GM19438 (cell line): ENCODE data around the gene WNT9B.

Experiments used
- ATAC-seq: cut with Tn5 transposase; IDR thresholded peaks from one replicate; pipeline ENCODE4 v1.9.1; 2021; ENCODE audit warnings: low read depth; ENCODE audit not compliant: unreplicated experiment

The WNT9B gene

GRCh38 chr17:46851029-46851741, at the start of gene WNT9B:
TSS of gene WNT9B (plus strand) at chr17:46851583. CDS start at chr17:46851639, 56 bp downstream.
- ATAC-seq = no peak

- ATAC-seq = no peak
These were observed 48.6 kb upstream of the WNT9B start for GRCh38 chr17:46802800-46803199.

GRCh38 chr17:46803544-46803943, 47.8 kb upstream of the WNT9B start:
- ATAC-seq = no peak

DNA sequence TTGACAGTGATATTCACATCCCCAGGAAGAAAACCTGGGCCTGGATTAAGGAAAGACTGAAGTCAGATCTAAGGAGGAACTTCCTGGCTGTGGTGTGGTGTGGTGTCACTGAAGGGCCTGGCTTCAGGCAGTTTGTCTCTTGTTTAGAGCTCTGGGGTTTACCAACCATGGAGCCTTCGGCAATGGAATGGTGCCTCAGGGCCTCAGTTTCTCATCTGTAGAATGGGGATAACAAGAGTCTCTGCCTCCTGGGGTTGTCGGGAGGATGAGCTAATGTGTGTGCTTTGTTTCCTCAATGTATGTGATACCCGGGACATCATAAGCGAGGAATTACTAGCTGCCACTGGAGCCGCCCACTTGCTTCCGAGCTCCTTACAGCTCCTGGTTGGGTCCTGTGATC, 45.6 kb upstream of the WNT9B start:
- ATAC-seq = no peak

DNA sequence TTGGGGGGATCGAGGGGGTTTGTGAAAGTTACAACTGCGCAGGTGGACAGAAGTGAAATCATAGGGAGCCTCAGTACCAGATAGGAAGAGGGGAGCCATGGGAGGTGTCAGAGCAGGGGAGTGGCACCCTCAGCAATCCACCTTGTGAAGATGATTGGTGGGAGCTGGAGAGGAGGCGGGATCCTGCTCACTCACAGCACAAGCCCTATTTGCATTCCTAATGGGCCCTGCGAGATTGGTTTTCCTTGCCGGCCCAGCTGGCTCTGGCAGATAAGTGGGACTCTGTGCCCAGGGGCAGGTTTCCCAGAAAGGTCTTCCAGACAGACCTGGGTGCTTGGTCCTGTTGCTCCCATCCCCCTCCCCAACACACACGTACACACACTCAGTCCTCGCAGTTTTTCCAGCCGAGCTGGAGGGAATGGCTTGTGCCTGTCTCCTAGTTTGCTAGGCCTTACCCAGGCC, 42.2 kb upstream of the WNT9B start:
- no peak for ATAC-seq

- ATAC-seq = no peak
These were observed 40.5 kb upstream of the WNT9B start for GRCh38 chr17:46810837-46811236.

DNA sequence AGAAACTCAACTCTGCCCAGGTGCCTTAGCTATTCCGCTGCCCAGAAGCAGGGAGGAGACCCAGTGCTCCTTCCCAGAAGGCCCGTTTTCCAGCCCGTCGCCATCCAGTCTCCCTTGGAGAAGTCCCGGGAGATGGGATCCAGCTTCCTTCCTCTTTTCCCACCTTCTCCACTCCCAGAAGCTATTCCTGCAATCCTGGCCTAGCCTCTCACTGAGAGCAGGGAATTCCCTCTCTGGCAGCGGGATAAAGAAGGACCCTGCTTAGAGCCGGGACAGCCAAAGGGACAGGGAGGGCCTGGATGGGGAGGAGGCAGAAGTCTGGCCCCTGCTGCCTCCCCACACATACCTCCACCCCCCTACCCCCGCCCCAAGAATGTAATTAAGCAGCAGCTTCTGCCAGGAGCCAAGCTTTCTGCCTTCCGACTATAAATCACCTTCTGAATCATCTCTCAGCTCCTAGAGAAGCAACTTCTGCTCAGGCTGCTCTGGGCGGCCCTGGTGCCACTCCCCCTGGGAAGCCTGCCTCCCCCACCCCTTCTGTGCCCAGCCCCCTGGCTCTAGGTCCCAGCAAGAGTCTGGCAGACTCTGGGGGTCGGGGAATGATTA, 39.3 kb upstream of the WNT9B start:
- ATAC-seq = no peak

GRCh38 chr17:46812624-46813318, 38.6 kb upstream of the WNT9B start:
- no peak for ATAC-seq

DNA sequence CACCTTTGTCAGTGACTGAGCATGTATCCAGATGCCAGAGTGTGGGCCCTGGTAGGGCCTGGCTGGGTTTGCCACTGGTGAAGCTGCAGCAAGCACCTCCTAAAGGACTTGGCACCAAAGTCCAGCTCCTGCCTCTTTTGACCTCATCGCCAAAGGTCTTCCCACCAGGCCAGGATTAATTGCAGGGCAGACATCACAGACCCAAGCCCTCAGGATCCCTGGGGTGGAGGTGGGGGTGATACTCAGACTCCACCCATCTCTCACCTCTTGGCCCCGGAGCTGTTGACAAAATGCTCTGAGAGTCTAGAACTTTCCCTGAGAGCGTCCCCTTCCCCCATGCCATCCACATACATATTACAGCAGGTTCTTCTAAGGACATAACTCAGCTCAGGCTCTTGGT, 37.5 kb upstream of the WNT9B start:
- ATAC-seq = no peak

GRCh38 chr17:46814446-46814845, 36.9 kb upstream of the WNT9B start:
- ATAC-seq = no peak

GRCh38 chr17:46815474-46816353, 35.7 kb upstream of the WNT9B start:
- ATAC-seq = no peak

DNA sequence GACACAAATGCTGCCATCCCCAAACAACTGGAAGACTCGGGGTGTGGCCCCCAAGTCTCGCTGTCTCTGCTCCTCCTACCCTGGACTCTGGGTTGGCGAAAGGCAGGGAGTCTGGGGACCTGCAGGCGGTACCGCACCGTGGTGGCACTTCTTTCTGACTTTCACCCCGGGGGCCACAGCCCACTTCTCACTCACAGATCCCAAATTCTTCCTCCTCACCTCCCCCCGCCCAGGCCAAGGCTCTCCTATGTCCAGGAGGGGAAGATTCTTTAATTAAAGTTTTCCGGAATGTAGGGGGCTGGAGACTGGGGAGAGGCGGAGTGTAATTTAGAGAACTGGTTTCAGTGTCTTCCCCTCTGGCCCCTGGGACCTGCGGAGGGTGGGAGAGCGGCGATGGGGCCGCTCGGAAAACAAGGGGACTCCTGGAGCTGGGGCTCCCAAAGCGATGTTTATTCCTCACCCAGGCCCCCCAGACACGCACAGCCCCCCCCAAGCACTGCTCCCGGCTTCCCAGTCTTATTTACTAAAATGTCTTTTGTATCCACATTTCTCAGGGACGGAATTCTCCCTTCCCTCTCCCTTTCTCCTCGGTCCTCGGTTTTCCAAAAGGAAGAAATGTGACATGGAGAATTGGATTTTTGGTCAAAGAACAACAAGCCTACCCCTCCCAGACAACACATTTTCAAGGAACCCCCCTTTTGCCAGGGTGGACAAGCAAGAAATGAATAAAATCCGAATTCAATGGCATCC, 34.1 kb upstream of the WNT9B start:
- no peak for ATAC-seq

GRCh38 chr17:46817901-46818209, 33.5 kb upstream of the WNT9B start:
- no peak for ATAC-seq

GRCh38 chr17:46818316-46818928, 33.0 kb upstream of the WNT9B start, which contains the start of gene WNT3:
TSS of gene WNT3 (minus strand) at chr17:46818692. CDS start at chr17:46818597, 95 bp downstream.
- ATAC-seq = no peak

- no peak for ATAC-seq
These were observed 32.2 kb upstream of the WNT9B start for GRCh38 chr17:46818929-46819859.

DNA sequence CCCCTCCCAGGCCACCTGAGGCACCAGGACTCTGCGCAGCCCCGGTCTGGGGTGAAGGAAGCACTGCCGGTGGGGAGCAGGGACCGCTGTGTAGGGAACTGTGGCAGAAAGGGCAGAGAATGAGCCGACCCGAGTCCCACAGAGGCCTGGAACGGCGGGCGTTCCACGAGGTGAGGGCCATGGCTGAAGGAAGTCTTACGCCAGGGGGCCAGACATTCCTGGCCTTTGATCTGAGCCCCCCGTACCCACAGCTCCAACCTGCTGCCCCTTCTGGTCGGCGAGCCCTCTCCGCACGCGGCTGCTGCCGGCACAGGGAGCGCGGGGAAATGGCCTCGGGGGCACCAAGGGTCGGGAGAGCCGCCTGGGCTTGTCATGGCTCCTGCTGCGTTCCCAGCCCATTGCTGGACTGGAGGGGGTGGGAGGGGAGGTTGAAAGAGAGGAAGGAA, 31.5 kb upstream of the WNT9B start:
- no peak for ATAC-seq

- no peak for ATAC-seq
These were observed 30.6 kb upstream of the WNT9B start for GRCh38 chr17:46820592-46821450.
